Glomerular visceral epithelial cell (primary cell): Measurements from ENCODE around the gene NUAK1.
"Not testable (repeated sequence)": the region's sequence is repeated elsewhere in the genome, so short reads cannot be mapped to it uniquely, and the experiment has no call there.

Experiments
- DNase-seq: peaks from one replicate; pipeline ENCODE4 v3.0.0-alpha.2; 2016; ENCODE audit errors: extremely low spot score

The NUAK1 gene

DNA sequence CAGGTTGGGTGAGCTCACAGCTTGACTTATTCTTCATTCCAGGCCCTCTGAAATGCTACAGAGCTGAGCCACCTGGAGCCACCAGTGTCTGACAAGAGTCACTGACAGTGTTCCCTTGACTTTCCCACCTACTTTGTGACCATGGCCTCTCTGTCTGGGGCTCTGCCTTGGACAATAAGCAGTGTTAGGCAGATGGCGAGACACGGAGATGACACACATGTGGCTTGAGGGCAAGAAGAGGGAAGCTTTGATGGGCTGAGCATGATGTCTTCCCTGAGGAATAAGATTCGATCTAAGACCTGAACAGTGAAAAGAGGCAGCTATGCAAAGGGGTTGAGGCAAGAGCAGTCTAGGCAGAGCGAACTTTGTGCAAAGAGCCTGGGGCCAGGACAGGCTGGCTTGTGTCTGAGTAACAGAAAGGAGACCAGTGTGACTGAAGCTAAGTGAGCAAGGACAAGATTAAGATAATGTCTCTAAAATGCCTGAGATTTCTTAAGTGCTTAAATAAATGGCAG is 105.5 kb downstream of the NUAK1 start:
- DNase-seq, result no peak

DNA sequence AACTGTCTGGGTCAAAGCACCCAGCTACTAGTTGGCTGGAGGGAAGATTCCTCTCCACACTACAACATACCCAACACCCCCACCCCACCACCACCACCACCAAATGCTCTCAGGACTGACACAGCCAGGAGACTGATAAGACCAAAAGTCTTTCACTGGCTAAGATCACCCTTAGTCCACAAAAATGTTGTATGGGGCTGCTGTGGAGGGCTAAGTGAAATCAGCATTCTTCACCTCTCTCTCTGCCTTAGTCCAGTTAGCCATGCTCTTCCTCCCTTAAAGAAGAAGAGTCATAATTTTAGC is 106.2 kb downstream of the NUAK1 start:
- DNase-seq, result no peak

GRCh38 chr12:106031761-106032622 is 106.8 kb downstream of the NUAK1 start:
- peak; percentile 16 for DNase-seq

- DNase-seq, result peak; percentile 95
Measured at GRCh38 chr12:106030210-106031071, 108.3 kb downstream of the NUAK1 start.

DNA sequence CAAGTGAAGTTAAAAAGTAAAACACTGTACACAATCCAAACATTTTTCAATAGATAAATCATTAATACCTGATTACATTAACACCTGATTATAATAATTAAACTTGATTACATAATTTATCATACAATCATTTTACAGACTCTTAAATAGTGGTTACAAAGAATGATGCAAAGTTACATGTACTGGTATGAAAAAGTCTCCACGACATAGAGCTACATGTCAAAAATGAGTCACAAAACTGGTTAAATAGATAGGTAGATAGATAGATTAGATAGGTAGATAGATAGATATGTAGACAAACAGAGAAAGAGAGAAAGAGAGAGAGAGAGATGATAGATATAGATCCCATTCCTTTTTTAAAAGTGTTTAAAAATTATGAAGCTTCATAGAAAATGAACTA is 109.2 kb downstream of the NUAK1 start:
- DNase-seq, result no peak

DNA sequence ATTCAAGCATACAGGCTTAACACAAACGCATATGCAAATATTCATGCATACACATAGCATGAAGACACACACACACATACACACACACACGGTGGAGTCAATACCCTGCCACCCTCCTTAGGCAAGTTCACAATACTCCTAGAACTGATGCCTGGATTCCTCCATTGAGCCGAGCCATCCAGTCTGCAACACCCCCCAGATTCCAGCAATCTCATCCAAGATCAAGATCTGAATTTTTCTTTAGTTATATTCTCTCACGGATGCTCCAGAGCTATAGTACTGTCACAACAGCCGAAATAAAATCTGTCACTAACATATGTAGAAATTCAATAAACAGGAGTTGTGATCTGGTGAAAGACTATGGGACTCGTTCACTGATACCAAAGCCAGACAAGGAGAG is 110.8 kb downstream of the NUAK1 start:
- no peak for DNase-seq

GRCh38 chr12:106027286-106027685 is 111.5 kb downstream of the NUAK1 start:
- DNase-seq, result no peak

GRCh38 chr12:106025129-106025528 is 113.6 kb downstream of the NUAK1 start:
- no peak for DNase-seq

DNA sequence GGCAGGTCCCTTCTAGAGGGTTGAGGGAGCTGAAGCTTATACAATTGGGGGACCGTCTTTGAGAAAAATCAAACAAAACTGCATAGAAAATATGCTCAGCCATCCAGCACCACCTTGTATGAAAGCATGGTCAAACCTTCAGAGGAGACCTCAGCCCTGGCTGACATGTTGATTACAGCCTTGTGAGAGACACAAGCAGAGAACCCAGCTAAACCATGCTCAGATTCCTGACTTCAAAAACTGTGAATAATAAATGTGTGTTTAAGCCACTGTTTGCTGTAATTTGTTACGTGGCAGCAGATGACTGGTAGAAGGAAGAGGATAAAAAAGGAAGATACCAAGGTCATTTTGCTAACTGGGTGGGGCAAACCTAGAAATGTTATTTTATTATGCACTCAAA is 115.7 kb downstream of the NUAK1 start:
- no peak for DNase-seq

- peak; percentile 93 for DNase-seq
Measured at GRCh38 chr12:106022568-106023012, 116.2 kb downstream of the NUAK1 start.

- DNase-seq, result no peak
Measured at GRCh38 chr12:106021516-106021915, 117.2 kb downstream of the NUAK1 start.

- DNase-seq, result no peak
Measured at GRCh38 chr12:106020736-106021135, 118.0 kb downstream of the NUAK1 start.

- DNase-seq, result no peak
Measured at GRCh38 chr12:106019144-106019543, 119.6 kb downstream of the NUAK1 start.

DNA sequence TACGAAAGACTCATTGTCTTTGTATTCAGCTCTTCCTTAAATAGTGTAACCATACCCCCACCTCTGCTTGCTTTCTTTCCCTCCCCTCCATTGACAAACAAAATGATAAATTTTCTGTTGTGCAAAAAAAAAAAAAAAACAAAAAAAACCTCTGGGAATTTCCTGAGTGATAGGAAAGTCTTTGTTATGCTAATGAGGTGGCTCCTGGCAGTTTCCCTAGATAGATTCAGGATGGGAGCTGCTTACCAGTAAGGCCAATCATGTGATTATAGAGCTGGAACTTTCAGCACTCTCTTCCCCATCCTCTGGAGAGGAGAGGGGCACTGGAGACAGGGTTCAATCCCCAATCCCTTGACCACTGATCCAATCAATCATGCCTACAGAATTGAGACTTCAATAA is 120.5 kb downstream of the NUAK1 start:
- DNase-seq, result no peak

GRCh38 chr12:106016601-106017278 is 122.0 kb downstream of the NUAK1 start:
- not testable (repeated sequence) for DNase-seq

- DNase-seq, result no peak
Measured at GRCh38 chr12:106015646-106016045, 123.1 kb downstream of the NUAK1 start.

GRCh38 chr12:106013941-106014340 is 124.8 kb downstream of the NUAK1 start:
- no peak for DNase-seq
